ENCODE data around the gene PRKRIP1. TPM values are rescaled to one million over a fixed set of nuclear protein-coding genes. Genes with fewer than 3 reads are reported as not detected.

Gene PRKRIP1
- total RNA-seq, 5 donors from 2014 or later (not counting 1 experiment from before 2014, with no cell fraction given), result 37.1 to 56.2 (median 48.3) TPM

GRCh38 chr7:102427019-102427405 lies 30.8 kb downstream of the PRKRIP1 start:
- Histone ChIP-seq H3K9me3 (no peaks in the 10 kb centered on the region), H3K27me3 (replicated peaks in 1 of 2; ENCODE audit: control insufficient read depth in 2 of 2, extremely low read depth in 1 of 2, insufficient read depth in 2 of 2, low read length in 1 of 2) (no peaks in the 10 kb centered on the region), H3K36me3 (ENCODE audit: control insufficient read depth in 2 of 2, extremely low read depth in 1 of 2, insufficient read depth in 1 of 2, low read length in 1 of 2) (peaks cover 0 to 8% of the 10 kb centered on the region in 2 donors), H3K4me1 (ENCODE audit: control insufficient read depth in 1 of 2, extremely low read depth in 1 of 2, insufficient read depth in 2 of 2, low read length in 2 of 2) (peaks cover 63 to 82% of the 10 kb centered on the region in 2 experiments), H3K4me3 (ENCODE audit: control insufficient read depth in 1 of 2, extremely low read depth in 1 of 2, low read length in 1 of 2) (peak overlapping the region; percentile 45 to 53), H3K27ac (ENCODE audit: low read length) (peak overlapping the region; percentile 99)
- Mint-ChIP-seq H3K4me3 (peak overlapping the region; percentile 82 to 84 (median 82)), H3K9me3 (no peaks in the 10 kb centered on the region), H3K36me3 (peaks cover 10% of the 10 kb centered on the region), H3K4me1 (peaks cover 75 to 83% (median 77%) of the 10 kb centered on the region in 3 donors), H3K27ac (peak overlapping the region; percentile 100), H3K27me3 (no peaks in the 10 kb centered on the region)
- ATAC-seq (replicated peaks in 1 of 4), result no peak
- POLR2A ChIA-PET, result interaction anchor here (0.6 to 2.9 kb wide), 2 partner anchors 10 to 11 kb away, joined by 7 to 8 read pairs; no protein-coding TSS in a partner anchor
- CTCF ChIA-PET, result no interaction called here
- DNase-seq, result no peak
- WGBS (ENCODE audit: insufficient coverage), result 0% methylated on average over 1 of the region's 5 CpGs

- Histone ChIP-seq H3K4me3 (ENCODE audit: control insufficient read depth in 1 of 2, extremely low read depth in 1 of 2, low read length in 1 of 2) (no peak overlapping the region), H3K4me1 (ENCODE audit: control insufficient read depth in 1 of 2, extremely low read depth in 1 of 2, insufficient read depth in 2 of 2, low read length in 2 of 2) (peaks cover 76 to 96% of the 10 kb centered on the region in 2 experiments), H3K9me3 (no peaks in the 10 kb centered on the region), H3K27me3 (replicated peaks in 1 of 2; ENCODE audit: control insufficient read depth in 2 of 2, extremely low read depth in 1 of 2, insufficient read depth in 2 of 2, low read length in 1 of 2) (no peaks in the 10 kb centered on the region), H3K27ac (ENCODE audit: low read length) (peak overlapping the region; percentile 64), H3K36me3 (ENCODE audit: control insufficient read depth in 2 of 2, extremely low read depth in 1 of 2, insufficient read depth in 1 of 2, low read length in 1 of 2) (peaks cover 0 to 8% of the 10 kb centered on the region in 2 donors)
- Mint-ChIP-seq H3K27me3 (no peaks in the 10 kb centered on the region), H3K27ac (peak overlapping the region; percentile 100), H3K9me3 (no peaks in the 10 kb centered on the region), H3K4me3 (peak overlapping the region in 2 of 3 donors; percentile 25 to 84), H3K4me1 (peaks cover 74 to 88% (median 80%) of the 10 kb centered on the region in 3 donors), H3K36me3 (peaks cover 9% of the 10 kb centered on the region)
- 99% methylated on average over 7 of the region's 10 CpGs for WGBS (ENCODE audit: insufficient coverage)
- CTCF ChIA-PET, result no interaction called here
- POLR2A ChIA-PET, result no interaction called here
- ATAC-seq (replicated peaks in 1 of 4) (no peak), DNase-seq (no peak)
Measured at GRCh38 chr7:102429141-102429899, 33.2 kb downstream of the PRKRIP1 start.

DNA sequence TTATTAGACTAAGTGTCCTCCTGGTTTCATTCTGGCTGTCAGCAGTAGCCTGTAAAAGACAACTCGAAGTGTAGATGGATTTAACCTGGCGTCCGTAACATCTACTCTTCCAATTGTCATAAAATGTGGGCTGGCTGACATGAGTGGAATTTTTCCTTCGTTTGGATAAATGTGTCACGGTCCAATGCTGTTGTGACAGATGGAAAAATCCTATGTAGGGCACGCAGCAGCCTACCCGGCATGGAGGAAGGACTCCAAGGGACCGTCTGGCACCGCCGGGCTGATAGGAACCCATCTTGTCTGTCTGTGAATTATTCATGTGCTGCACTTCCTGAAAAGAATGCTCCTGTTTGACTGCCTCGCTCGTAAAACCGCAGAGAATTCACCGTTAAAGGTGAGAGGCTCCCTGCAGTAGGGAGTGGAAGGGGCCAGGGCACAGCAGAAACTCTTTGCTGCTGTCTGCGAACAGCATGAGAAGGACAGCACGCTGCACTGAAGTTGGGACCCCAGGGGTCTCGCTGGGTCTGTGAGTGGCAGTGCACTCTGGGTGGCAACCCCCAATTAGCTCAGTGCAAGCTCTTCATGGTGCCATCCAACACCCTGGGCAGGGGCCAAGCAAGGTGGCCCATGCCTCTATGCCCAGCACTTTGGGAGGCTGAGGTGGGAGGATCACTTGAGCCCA lies 35.6 kb downstream of the PRKRIP1 start:
- Histone ChIP-seq H3K27me3 (replicated peaks in 1 of 2; ENCODE audit: control insufficient read depth in 2 of 2, extremely low read depth in 1 of 2, insufficient read depth in 2 of 2, low read length in 1 of 2) (no peaks in the 10 kb centered on the region), H3K4me1 (ENCODE audit: control insufficient read depth in 1 of 2, extremely low read depth in 1 of 2, insufficient read depth in 2 of 2, low read length in 2 of 2) (peaks cover 59 to 79% of the 10 kb centered on the region in 2 experiments), H3K36me3 (ENCODE audit: control insufficient read depth in 2 of 2, extremely low read depth in 1 of 2, insufficient read depth in 1 of 2, low read length in 1 of 2) (peaks cover 0 to 2% of the 10 kb centered on the region in 2 donors), H3K27ac (ENCODE audit: low read length) (peak overlapping the region; percentile 97), H3K9me3 (no peaks in the 10 kb centered on the region), H3K4me3 (ENCODE audit: control insufficient read depth in 1 of 2, extremely low read depth in 1 of 2, low read length in 1 of 2) (peak overlapping the region; percentile 8 to 39)
- 0% methylated on average over 13 of the region's 17 CpGs for WGBS (ENCODE audit: insufficient coverage)
- POLR2A ChIA-PET, result interaction anchor here in 1 of 2 donors (0.8 to 1.0 kb wide), 2 partner anchors 24 to 36 kb away, joined by 3 to 4 read pairs; no protein-coding TSS in a partner anchor
- H3K27ac Mint-ChIP-seq, result peak overlapping the region; percentile 100
- peaks cover 8% of the 10 kb centered on the region for H3K36me3 Mint-ChIP-seq
- H3K9me3 Mint-ChIP-seq, result no peaks in the 10 kb centered on the region
- H3K4me1 Mint-ChIP-seq, result peaks cover 65 to 80% (median 70%) of the 10 kb centered on the region in 3 donors
- peak; percentile 33 to 89 (median 61) for DNase-seq
- H3K27me3 Mint-ChIP-seq, result no peaks in the 10 kb centered on the region
- H3K4me3 Mint-ChIP-seq, result peak overlapping the region; percentile 77 to 84 (median 77)
- CTCF ChIA-PET, result interaction anchor here in 1 of 2 donors (0.8 kb wide), 1 partner anchor 19 kb away, joined by 3 read pairs; no protein-coding TSS in a partner anchor
- ATAC-seq (replicated peaks in 1 of 4), result peak; percentile 59 to 70 (median 68)

DNA sequence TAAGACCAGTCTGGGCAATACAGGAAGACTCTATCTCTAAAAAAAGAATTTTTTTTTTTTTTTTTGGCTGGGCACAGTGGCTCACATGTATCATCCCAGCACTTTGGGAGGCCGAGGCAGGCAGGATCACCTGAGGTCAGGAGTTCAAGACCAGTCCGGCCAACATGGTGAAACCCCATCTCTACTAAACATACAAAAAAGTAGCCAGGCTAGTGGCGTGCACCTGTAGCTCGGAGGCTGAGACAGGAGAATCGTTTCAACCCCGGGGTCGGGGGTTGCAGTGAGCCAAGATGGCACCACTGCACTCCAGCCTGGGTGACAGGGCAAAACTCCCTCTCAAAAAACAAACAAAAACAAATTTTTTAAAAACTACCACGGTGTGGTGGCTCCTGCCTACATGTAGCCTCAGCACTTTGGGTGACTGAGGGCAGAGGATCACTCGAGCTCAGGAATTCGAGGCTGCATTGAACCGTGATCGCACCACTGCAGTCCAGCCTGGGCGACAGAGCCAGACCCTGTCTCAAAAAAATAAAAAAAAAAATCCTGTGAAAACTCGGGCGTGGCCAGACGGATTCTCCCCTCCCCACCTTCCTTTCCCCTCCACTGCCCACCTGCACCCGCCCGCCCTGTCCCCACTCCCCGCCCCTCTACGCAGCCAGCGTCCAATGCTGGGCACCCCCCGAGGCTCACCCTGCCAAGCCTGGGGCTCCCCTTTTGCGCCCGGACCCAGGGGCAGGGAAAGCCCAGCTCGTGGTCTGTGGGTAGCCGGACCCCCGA lies 36.5 kb downstream of the PRKRIP1 start:
- peaks cover 0 to 5% of the 10 kb centered on the region in 2 donors for H3K36me3 ChIP-seq (ENCODE audit: control insufficient read depth in 2 of 2, extremely low read depth in 1 of 2, insufficient read depth in 1 of 2, low read length in 1 of 2)
- peak overlapping the region; percentile 77 to 84 (median 77) for H3K4me3 Mint-ChIP-seq
- peak overlapping the region; percentile 39 to 75 for H3K4me3 ChIP-seq (ENCODE audit: control insufficient read depth in 1 of 2, extremely low read depth in 1 of 2, low read length in 1 of 2)
- ATAC-seq (replicated peaks in 1 of 4) (peak; percentile 4 to 23 (median 10)), DNase-seq (peak in 6 of 35 experiments; percentile 7 to 52 (median 26))
- H3K27me3 ChIP-seq (replicated peaks in 1 of 2; ENCODE audit: control insufficient read depth in 2 of 2, extremely low read depth in 1 of 2, insufficient read depth in 2 of 2, low read length in 1 of 2), result no peaks in the 10 kb centered on the region
- H3K9me3 ChIP-seq, result no peaks in the 10 kb centered on the region
- 24% methylated on average over 21 of the region's 27 CpGs for WGBS (ENCODE audit: insufficient coverage)
- POLR2A ChIA-PET, result interaction anchor here in 1 of 2 donors (0.8 to 1.0 kb wide), 2 partner anchors 25 to 37 kb away, joined by 3 to 4 read pairs; no protein-coding TSS in a partner anchor
- H3K27ac ChIP-seq (ENCODE audit: low read length), result peak overlapping the region; percentile 97
- H3K27me3 Mint-ChIP-seq, result no peaks in the 10 kb centered on the region
- H3K9me3 Mint-ChIP-seq, result no peaks in the 10 kb centered on the region
- H3K36me3 Mint-ChIP-seq, result peaks cover 10% of the 10 kb centered on the region
- H3K4me1 Mint-ChIP-seq, result peaks cover 57 to 71% (median 63%) of the 10 kb centered on the region in 3 donors
- peaks cover 50 to 70% of the 10 kb centered on the region in 2 experiments for H3K4me1 ChIP-seq (ENCODE audit: control insufficient read depth in 1 of 2, extremely low read depth in 1 of 2, insufficient read depth in 2 of 2, low read length in 2 of 2)
- H3K27ac Mint-ChIP-seq, result peak overlapping the region; percentile 100
- CTCF ChIA-PET, result interaction anchor here in 1 of 2 donors (0.8 kb wide), 1 partner anchor 20 kb away, joined by 3 read pairs; no protein-coding TSS in a partner anchor

GRCh38 chr7:102433219-102434038 lies 37.3 kb downstream of the PRKRIP1 start, which contains the start of gene ORAI2:
Gene ORAI2, plus strand, starts transcription at chr7:102433575. Its CDS starts 5,382 bp downstream, at chr7:102438957.
- under 1% methylated on average over 66 of the region's 90 CpGs for WGBS (ENCODE audit: insufficient coverage)
- peaks cover 3 to 5% of the 10 kb centered on the region in 2 donors for H3K36me3 ChIP-seq (ENCODE audit: control insufficient read depth in 2 of 2, extremely low read depth in 1 of 2, insufficient read depth in 1 of 2, low read length in 1 of 2)
- H3K9me3 Mint-ChIP-seq, result no peaks in the 10 kb centered on the region
- DNase-seq, result peak; percentile 66 to 92 (median 80)
- H3K27ac ChIP-seq (ENCODE audit: low read length), result peak within 1 kb of the TSS; percentile 97
- H3K27me3 ChIP-seq (replicated peaks in 1 of 2; ENCODE audit: control insufficient read depth in 2 of 2, extremely low read depth in 1 of 2, insufficient read depth in 2 of 2, low read length in 1 of 2), result no peaks in the 10 kb centered on the region
- peak within 1 kb of the TSS; percentile 79 to 84 (median 84) for H3K4me3 Mint-ChIP-seq
- peak within 1 kb of the TSS; percentile 80 to 81 for H3K4me3 ChIP-seq (ENCODE audit: control insufficient read depth in 1 of 2, extremely low read depth in 1 of 2, low read length in 1 of 2)
- peak within 1 kb of the TSS; percentile 100 for H3K27ac Mint-ChIP-seq
- no peaks in the 10 kb centered on the region for H3K27me3 Mint-ChIP-seq
- H3K9me3 ChIP-seq, result no peaks in the 10 kb centered on the region
- peak; percentile 72 to 80 (median 76) for ATAC-seq (replicated peaks in 1 of 4)
- ChIA-PET POLR2A (no interaction called here), CTCF (interaction anchor here (0.6 to 2.1 kb wide), 3 partner anchors 8 to 1230 kb away, joined by 4 to 8 read pairs (median 4); no protein-coding TSS in a partner anchor)
- H3K4me1 Mint-ChIP-seq, result peaks cover 49 to 63% (median 59%) of the 10 kb centered on the region in 3 donors
- peaks cover 42 to 63% of the 10 kb centered on the region in 2 experiments for H3K4me1 ChIP-seq (ENCODE audit: control insufficient read depth in 1 of 2, extremely low read depth in 1 of 2, insufficient read depth in 2 of 2, low read length in 2 of 2)
- H3K36me3 Mint-ChIP-seq, result peaks cover 10% of the 10 kb centered on the region
